KBM-7 (cell line): ENCODE measurements around the gene PPP2R2D.
"Not testable (repeated sequence)": the region's sequence is repeated elsewhere in the genome, so short reads cannot be mapped to it uniquely, and the experiment has no call there.

Experiments used
- DNase-seq: peaks from one replicate; pipeline ENCODE4 v3.0.0-alpha.2; 2015
- in situ Hi-C: fragments of 300-500 bp; cut with MboI; formaldehyde crosslinking; loops from 2 replicates; pipeline ENCODE4 v1.14.3; 2020; ENCODE audit warnings: low sequenced_read_pairs, low pct_unique_long_range_greater_than_20kb, mixed read lengths

Gene PPP2R2D

GRCh38 chr10:131980321-131980720 is 79.5 kb downstream of the PPP2R2D start:
- in situ Hi-C loops = no loop called here
- DNase-seq = no peak

GRCh38 chr10:131980761-131981428 is 80.1 kb downstream of the PPP2R2D start:
- DNase-seq = peak; percentile 33
- in situ Hi-C loops = no loop called here

- in situ Hi-C loops = no loop called here
- DNase-seq = peak; percentile 90
Observed at GRCh38 chr10:131981429-131982184, 80.8 kb downstream of the PPP2R2D start, which contains the start of gene BNIP3. Gene BNIP3 (minus strand): TSS chr10:131981923. CDS start chr10:131981806, 117 bp downstream.

- DNase-seq = no peak
Observed at GRCh38 chr10:131982185-131982756, 81.5 kb downstream of the PPP2R2D start.

GRCh38 chr10:131982796-131983195 is 82.0 kb downstream of the PPP2R2D start:
- DNase-seq = no peak
- in situ Hi-C loops = no loop called here

More at GRCh38 chr10:131982185-131982756, 81.5 kb downstream of the PPP2R2D start:
- in situ Hi-C loops = no loop called here

- in situ Hi-C loops = no loop called here
- DNase-seq = no peak
Observed at GRCh38 chr10:131983780-131984179, 83.0 kb downstream of the PPP2R2D start.

GRCh38 chr10:131986851-131987250 is 86.0 kb downstream of the PPP2R2D start:
- DNase-seq, in situ Hi-C loops: not testable (repeated sequence)

GRCh38 chr10:131987301-131987700 is 86.5 kb downstream of the PPP2R2D start:
- DNase-seq, in situ Hi-C loops: not testable (repeated sequence)

- DNase-seq, in situ Hi-C loops: not testable (repeated sequence)
Observed at GRCh38 chr10:131987786-131988185, 87.0 kb downstream of the PPP2R2D start.

- DNase-seq = no peak
- in situ Hi-C loops = no loop called here
Observed at GRCh38 chr10:131991726-131992125, 90.9 kb downstream of the PPP2R2D start.

- in situ Hi-C loops = no loop called here
- DNase-seq = no peak
Observed at GRCh38 chr10:131993275-131993674, 92.5 kb downstream of the PPP2R2D start.

GRCh38 chr10:131994435-131994834 is 93.6 kb downstream of the PPP2R2D start:
- no peak for DNase-seq
- in situ Hi-C loops = no loop called here

GRCh38 chr10:131996466-131997365 is 95.9 kb downstream of the PPP2R2D start:
- no peak for DNase-seq
- in situ Hi-C loops = no loop called here

- DNase-seq = no peak
- in situ Hi-C loops = no loop called here
Observed at GRCh38 chr10:131997366-131998049, 96.7 kb downstream of the PPP2R2D start.

- in situ Hi-C loops = no loop called here
- DNase-seq = no peak
Observed at GRCh38 chr10:131998050-131998844, 97.4 kb downstream of the PPP2R2D start.

- in situ Hi-C loops = no loop called here
- DNase-seq = no peak
Observed at GRCh38 chr10:131998845-131999681, 98.3 kb downstream of the PPP2R2D start.
